GM21528 (cell line): ENCODE results near the gene PLA2G4E.

ENCODE experiments used
- ATAC-seq: cut with Tn5 transposase; IDR thresholded peaks from one replicate; pipeline ENCODE4 v1.9.1; 2021; ENCODE audit warnings: mild to moderate bottlenecking, moderate library complexity; ENCODE audit not compliant: unreplicated experiment, low FRiP score

PLA2G4E gene, protein sequence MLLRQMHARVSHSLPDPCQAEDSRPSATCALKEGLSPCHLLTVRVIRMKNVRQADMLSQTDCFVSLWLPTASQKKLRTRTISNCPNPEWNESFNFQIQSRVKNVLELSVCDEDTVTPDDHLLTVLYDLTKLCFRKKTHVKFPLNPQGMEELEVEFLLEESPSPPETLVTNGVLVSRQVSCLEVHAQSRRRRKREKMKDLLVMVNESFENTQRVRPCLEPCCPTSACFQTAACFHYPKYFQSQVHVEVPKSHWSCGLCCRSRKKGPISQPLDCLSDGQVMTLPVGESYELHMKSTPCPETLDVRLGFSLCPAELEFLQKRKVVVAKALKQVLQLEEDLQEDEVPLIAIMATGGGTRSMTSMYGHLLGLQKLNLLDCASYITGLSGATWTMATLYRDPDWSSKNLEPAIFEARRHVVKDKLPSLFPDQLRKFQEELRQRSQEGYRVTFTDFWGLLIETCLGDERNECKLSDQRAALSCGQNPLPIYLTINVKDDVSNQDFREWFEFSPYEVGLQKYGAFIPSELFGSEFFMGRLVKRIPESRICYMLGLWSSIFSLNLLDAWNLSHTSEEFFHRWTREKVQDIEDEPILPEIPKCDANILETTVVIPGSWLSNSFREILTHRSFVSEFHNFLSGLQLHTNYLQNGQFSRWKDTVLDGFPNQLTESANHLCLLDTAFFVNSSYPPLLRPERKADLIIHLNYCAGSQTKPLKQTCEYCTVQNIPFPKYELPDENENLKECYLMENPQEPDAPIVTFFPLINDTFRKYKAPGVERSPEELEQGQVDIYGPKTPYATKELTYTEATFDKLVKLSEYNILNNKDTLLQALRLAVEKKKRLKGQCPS

GRCh38 chr15:42020713-42021273, at the start of gene PLA2G4E:
Gene PLA2G4E, minus strand, starts transcription at chr15:42021042. Its CDS starts 12 bp downstream, at chr15:42021030.
- no peak for ATAC-seq

DNA sequence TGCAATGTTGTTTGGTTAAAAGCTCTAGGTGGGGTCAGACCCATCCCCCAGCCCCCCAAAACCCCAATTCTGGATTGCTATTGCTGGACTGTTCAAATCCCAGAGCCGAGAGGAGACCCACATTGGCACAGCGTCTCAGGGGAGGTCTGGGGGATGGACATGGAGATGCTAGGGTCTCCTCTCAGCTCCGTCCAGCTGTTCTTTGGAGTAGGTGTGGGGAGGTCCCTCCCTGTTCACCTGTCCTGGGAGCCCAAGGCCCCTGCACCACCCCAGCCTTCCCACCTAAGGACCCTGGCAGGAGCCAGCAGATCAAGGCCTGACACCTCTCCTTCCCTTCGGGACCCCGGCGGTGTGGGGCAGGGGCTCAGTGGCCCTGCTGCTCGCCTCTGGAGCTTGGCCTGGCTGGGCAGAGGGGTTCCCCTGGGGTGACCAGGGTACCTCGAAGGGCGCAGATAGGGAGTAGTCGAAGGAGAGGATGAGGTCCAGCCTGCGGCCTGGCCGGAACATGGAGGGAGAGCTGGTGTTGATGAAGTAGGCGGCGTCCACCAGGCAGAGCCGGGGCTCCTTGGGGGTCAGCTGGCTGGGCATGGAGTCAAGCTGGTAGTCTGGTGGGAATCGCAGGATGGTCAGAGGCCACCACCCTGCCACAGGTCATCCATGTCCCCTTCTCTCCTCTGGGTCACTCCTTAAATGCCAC, 49.6 kb upstream of the PLA2G4E start:
- no peak for ATAC-seq

- no peak for ATAC-seq
Observed at GRCh38 chr15:42069496-42070278, 48.8 kb upstream of the PLA2G4E start.

DNA sequence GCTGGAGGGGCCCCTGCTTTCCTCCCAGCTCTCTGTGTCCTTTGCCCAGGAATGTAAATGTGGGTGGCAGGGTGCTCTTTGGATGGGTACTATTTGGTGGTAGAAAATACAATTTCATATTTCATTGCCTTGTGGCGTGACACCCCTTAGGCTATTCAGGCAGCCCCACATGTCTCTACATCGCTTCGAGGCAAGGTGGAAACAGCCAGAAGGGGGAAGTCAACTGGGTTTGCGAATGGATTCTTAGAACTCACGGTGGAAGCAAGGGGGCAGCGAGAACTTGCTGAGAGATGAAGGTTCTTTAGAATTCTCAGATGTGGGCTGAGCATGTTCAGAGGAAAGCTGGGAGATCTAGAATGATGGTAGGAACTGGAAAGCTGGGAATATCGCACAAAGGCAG, 48.2 kb upstream of the PLA2G4E start:
- ATAC-seq: no peak

DNA sequence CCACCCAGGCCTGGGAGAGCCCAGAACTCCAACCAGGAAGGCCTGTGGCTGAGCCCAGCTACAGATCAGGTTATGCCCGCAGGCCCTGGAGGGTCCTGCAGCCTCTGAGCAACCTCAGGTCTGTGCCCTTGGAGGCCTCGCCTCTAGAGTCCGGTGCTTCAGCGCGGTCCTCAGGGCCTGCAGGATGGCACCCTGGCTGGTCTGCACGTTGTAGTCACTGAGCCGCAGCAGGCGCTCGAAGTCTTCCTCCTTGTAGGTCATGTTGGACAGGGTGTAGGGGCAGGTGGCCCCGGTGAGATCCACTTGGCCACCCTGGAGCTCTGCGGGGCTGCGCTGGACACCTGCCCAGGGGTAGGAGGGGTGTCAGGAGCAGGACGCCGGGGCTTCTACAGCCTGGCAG, 47.8 kb upstream of the PLA2G4E start:
- ATAC-seq: no peak

GRCh38 chr15:42066764-42067415, 46.0 kb upstream of the PLA2G4E start:
- no peak for ATAC-seq

GRCh38 chr15:42065468-42065867, 44.6 kb upstream of the PLA2G4E start:
- no peak for ATAC-seq

- no peak for ATAC-seq
Observed at GRCh38 chr15:42065033-42065432, 44.2 kb upstream of the PLA2G4E start.

DNA sequence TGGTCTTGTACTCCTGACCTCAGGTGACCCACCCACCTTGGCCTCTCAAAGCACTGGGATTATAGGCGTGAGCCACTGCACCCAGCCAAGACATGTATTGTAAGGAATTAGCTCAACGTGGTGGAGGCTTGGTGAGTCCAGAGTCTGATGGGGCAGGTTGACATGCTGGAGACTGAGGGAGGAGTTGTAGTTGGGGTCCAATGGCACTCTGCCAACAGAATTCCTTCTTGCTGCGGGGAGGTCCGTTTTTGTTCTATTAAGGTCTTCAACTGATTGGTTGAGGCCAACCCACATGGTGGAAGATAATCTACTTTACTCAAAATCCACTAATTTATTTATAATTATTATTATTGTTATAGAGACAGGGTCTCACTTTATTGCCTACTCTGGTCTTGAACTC, 43.4 kb upstream of the PLA2G4E start:
- no peak for ATAC-seq

DNA sequence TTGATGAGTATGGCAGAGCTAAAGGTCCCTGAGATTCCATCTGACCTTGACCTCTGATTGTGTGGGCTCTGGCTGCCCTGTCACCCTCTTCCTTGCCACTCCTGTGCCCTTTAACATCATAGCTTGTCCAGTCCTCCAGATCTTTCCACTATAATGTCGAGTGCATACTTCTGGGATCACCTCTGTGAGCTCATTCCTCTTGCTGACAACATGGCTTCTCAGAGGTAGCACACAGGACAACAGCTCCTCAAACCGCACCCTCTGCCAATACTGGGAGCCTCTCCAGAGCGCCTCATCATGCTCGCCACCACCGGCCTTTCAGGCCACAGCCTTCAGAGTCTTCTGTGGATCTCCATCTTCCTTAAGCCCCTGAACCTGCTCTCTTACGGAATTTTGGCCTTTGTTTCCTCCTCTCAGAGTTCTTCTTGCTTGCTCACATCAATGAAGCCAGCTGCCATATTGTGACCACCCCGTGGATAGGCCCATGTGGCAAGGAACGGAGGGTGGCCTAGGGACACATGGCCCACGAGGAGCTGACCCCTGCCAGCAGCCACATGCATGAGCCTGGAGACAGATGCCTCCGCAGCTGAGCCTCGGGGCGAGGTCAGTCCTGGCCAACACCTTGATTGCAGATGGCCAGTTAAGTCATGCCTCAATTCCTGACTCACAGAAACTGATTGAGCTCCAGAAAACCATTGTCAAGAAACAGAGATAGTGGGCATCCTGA, 42.4 kb upstream of the PLA2G4E start:
- ATAC-seq: no peak

- no peak for ATAC-seq
Observed at GRCh38 chr15:42062284-42062806, 41.5 kb upstream of the PLA2G4E start.

- ATAC-seq: no peak
Observed at GRCh38 chr15:42060797-42061196, 40.0 kb upstream of the PLA2G4E start.

DNA sequence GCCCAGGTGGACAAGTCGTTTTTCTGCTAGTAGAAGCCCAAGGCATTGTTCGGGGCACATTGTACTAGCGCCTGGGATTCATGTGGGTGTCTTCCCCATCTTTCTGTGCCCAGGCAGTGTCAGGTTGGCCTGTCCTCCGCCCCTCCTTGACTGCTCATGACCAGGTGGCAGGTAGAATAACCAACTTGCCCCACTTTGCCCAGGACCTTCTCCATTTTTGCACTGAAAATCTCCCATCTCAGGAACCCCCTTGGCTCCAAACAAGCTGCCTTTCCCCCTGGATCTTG, 39.6 kb upstream of the PLA2G4E start:
- no peak for ATAC-seq

DNA sequence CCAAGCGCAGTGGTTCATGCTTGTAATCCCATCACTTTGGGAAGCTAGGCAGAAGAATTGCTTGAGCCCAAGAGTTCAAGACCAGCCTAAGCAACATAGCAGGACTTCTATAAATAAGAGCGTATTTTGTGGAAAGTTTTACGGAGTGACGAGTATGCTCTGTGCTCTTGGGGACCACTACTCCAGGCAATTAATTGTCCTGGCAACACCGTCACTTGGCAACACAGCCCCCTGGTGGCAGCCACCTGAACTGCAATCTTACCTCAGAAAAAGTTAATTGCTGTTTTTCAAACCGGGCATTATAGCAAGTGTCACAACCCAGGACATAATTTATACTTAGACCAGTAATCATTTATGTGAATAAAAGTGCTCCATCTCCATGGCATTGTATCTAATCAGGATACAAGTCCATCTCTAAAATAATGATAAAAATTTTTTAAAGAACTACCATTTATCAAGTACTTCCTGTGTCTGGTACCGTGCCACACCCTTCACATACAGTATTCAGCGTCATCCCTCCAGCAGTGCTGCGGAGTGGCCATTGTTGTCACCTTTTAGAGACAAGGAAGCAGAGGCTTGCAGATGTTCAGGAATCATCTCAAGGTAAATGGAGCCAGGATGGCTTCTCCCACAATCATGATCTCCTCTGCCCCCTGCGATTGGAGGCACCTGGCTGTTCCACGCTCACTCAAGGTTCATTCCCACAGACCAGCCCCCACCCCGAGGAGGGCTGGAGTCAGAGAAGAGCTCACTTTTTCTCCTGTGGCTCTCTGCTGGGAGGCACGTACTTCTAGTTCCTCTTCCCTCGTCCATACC, 39.0 kb upstream of the PLA2G4E start:
- no peak for ATAC-seq

DNA sequence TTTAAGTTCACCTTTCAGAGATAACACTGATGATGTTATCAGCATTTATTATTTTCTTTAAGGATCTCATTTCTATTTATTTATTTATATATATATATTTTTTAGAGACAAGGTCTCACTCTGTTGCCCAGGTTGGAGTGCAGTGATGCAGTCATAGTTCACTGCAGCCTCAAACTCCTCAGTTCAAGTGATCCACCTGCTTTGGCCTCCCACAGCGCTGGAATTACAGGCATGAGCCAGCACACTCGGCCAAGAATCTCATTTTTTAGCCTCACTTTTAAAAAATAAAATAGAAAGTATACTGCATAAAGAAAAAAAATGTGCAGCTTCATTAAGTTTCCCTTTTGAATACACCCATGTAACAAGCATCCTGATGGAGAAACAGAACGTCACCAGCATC, 37.9 kb upstream of the PLA2G4E start:
- no peak for ATAC-seq

DNA sequence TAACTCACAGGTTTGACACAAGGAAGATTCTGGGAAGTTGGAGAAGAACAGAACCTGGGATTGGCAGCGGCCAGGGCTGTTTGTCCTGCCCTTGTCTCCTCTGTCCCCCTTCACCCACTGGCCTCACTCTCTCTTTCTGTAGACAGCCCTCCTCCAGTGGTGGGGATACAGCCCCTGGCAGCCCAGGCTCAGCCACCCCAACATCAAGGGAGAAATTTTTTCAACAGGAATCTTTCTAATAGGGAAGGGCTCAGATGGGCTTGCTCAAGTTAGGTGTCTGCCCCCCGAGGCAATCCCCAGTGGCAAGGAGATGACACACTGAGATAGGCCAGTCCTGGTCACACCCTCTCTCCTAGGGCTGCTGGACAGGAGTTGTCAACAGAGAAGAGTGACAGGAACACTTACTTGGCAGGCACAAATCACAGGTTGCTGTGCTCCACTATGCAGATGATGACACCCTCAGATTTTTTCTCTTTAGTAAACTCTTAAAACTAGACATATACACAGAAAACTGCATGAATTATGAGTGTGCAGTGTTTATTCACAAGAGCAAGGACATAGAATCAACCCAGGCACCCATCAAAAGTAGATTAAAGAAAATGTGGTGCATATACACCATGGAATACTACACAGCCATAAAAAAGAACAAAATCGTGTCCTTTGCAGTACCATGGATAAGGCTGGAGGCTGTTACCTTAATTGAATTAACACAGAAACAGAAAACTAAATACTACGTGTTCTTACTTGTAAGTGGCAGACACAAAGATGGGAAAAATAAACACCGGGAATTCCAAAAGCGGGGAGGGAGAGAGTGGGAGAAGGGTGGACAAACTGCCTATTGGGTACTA, 37.2 kb upstream of the PLA2G4E start:
- no peak for ATAC-seq
